Measurements from ENCODE around the gene UBE2I. TPM values are rescaled to one million over a fixed set of nuclear protein-coding genes. Genes with fewer than 3 reads are reported as not detected.

The UBE2I gene
- total and polyA plus RNA-seq, 3 experiments from 2014 or later: 101 to 257 (median 238) TPM

DNA sequence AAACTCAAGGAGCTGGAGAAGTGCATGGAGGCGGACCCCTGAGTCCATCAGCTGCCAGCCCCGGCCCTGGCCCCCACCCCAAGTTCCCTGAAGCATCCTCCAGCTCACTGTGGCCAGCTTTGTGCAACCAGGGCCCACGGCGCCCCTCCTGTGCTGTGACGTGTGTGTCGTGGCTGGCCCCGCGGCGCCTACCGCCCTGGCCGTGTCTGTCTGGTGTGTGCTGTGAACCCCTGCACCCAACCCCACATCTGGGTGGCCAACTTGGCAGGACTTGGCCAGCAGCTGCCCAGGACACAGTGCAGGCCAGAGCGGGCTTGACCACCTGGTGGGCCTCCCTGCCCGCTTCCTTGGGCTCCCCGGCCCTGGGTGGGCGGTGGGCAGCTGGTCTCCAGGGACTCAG, 39.0 kb downstream of the UBE2I start:
- peak overlapping the region in 2 of 8 donors; percentile 17 to 43 for H3K27ac Mint-ChIP-seq
- H3K9me3 Mint-ChIP-seq: no peaks in the 10 kb centered on the region
- no peaks in the 10 kb centered on the region for H3K27me3 ChIP-seq (ENCODE audit: insufficient read depth, low read length, poor library complexity, severe bottlenecking)

DNA sequence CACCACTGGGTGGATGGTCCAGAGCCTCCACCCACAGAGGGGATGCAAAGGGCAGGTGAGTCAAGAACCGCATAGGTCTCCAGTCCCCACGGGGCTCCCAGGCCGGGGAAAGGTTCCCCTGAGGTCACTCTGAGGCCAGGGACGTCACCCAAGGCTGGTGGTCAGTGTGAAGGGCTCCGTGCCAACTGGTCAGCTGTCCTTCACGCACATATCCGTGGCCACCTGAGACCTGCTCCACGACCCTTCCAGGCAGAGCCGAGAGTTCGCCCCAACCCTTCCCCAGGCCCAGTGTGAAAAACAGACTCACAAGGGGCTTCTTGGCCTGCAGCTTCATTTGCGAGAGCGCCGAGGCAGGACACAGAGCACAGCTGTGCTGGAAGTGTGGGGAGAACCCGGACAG, 39.5 kb downstream of the UBE2I start:
- Histone ChIP-seq H3K4me3 (ENCODE audit: low read length) (no peak overlapping the region), H3K27me3 (ENCODE audit: insufficient read depth, low read length, poor library complexity, severe bottlenecking) (no peaks in the 10 kb centered on the region), H3K9me3 (ENCODE audit: low read length) (no peaks in the 10 kb centered on the region), H3K4me1 (ENCODE audit: insufficient read depth, low read length) (peaks cover 26% of the 10 kb centered on the region), H3K36me3 (ENCODE audit: insufficient read depth, low read length) (no peaks in the 10 kb centered on the region), H3K27ac (ENCODE audit: low read depth, low read length) (no peak overlapping the region)
- peak overlapping the region in 3 of 7 donors; percentile 15 to 56 (median 29) for H3K4me3 Mint-ChIP-seq
- H3K27me3 Mint-ChIP-seq: peaks cover 0 to 4% of the 10 kb centered on the region in 2 donors
- H3K9me3 Mint-ChIP-seq: no peaks in the 10 kb centered on the region
- H3K27ac Mint-ChIP-seq: peak overlapping the region in 1 of 8 donors; percentile 17
- peaks cover 23 to 39% (median 24%) of the 10 kb centered on the region in 3 donors for H3K4me1 Mint-ChIP-seq
- POLR2A ChIA-PET: no interaction called here
- CTCF ChIA-PET: interaction anchor here (1.4 to 2.5 kb wide), 2 partner anchors 12 to 14 kb away, joined by 3 to 6 read pairs; no protein-coding TSS in a partner anchor
- H3K36me3 Mint-ChIP-seq: peaks cover 0 to 36% (median 0%) of the 10 kb centered on the region in 3 donors
- DNase-seq: no peak

More for the DNA sequence above, 39.0 kb downstream of the UBE2I start:
- Mint-ChIP-seq H3K4me3 (peak overlapping the region in 1 of 7 donors; percentile 56), H3K36me3 (peaks cover 0 to 36% (median 0%) of the 10 kb centered on the region in 3 donors), H3K27me3 (peaks cover 0 to 4% of the 10 kb centered on the region in 2 donors), H3K4me1 (peaks cover 19 to 36% (median 20%) of the 10 kb centered on the region in 3 donors)
- DNase-seq: no peak
- Histone ChIP-seq H3K36me3 (ENCODE audit: insufficient read depth, low read length) (no peaks in the 10 kb centered on the region), H3K9me3 (ENCODE audit: low read length) (no peaks in the 10 kb centered on the region), H3K4me1 (ENCODE audit: insufficient read depth, low read length) (peaks cover 25% of the 10 kb centered on the region), H3K4me3 (ENCODE audit: low read length) (no peak overlapping the region), H3K27ac (ENCODE audit: low read depth, low read length) (no peak overlapping the region)
- ChIA-PET CTCF (interaction anchor here (0.6 to 2.5 kb wide), 3 partner anchors 12 to 1533 kb away, joined by 3 to 6 read pairs (median 3); no protein-coding TSS in a partner anchor), POLR2A (no interaction called here)

DNA sequence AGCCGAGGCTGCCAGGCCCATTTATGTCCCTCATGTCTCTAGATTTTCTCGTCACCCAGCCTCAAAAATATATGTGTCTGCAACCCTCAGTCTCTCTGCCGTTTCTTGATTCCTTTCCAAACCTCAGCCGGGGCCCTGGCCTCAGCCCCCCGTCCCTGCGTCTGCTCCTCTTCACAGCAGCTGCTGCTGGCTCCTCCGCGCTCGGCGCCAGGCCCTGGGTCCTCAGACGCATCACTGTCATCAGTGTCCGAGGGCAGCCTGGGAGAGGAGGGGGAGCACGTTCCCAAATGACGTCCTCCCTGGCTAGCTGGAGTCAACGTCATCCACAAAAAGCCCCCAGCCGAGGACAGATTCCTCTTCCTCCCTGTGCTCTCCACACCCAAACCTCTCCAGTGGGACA, 39.9 kb downstream of the UBE2I start:
- Mint-ChIP-seq H3K4me1 (peaks cover 23 to 39% (median 26%) of the 10 kb centered on the region in 3 donors), H3K4me3 (peak overlapping the region in 2 of 7 donors; percentile 15 to 29), H3K27me3 (peaks cover 0 to 4% of the 10 kb centered on the region in 2 donors), H3K36me3 (peaks cover 0 to 36% (median 0%) of the 10 kb centered on the region in 3 donors), H3K9me3 (no peaks in the 10 kb centered on the region), H3K27ac (peak overlapping the region in 1 of 8 donors; percentile 17)
- H3K27me3 ChIP-seq (ENCODE audit: insufficient read depth, low read length, poor library complexity, severe bottlenecking): no peaks in the 10 kb centered on the region
- POLR2A ChIA-PET: no interaction called here
- no peak overlapping the region for H3K4me3 ChIP-seq (ENCODE audit: low read length)
- H3K36me3 ChIP-seq (ENCODE audit: insufficient read depth, low read length): no peaks in the 10 kb centered on the region
- no peak overlapping the region for H3K27ac ChIP-seq (ENCODE audit: low read depth, low read length)
- H3K4me1 ChIP-seq (ENCODE audit: insufficient read depth, low read length): peaks cover 26% of the 10 kb centered on the region
- CTCF ChIA-PET: interaction anchor here (1.2 to 2.5 kb wide), 3 partner anchors 10 to 14 kb away, joined by 3 to 6 read pairs (median 3); no protein-coding TSS in a partner anchor
- no peak for DNase-seq
- no peaks in the 10 kb centered on the region for H3K9me3 ChIP-seq (ENCODE audit: low read length)

DNA sequence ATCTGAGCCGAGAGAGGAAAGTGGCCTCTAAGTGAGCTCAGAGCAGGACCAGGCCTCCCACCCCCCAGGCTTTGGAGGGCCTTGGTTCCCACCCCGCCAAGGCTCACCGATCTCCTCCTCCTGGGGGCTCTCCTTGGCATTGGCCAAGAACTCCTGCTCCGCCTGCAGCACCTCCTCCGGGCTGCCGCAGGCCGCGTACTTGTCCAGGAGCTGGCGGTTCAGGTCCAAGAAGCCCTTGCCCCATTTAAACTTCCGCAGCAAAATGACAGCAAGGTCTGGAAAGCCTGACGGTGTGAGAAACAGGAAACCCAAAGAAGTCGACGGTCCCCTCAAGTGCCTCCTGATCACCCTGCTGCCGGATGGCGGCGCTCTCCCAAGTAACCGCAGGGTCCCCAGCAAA, 40.5 kb downstream of the UBE2I start:
- Mint-ChIP-seq H3K4me3 (peak overlapping the region; percentile 8 to 96 (median 81)), H3K27ac (peak overlapping the region in 2 of 8 donors; percentile 11 to 89), H3K9me3 (no peaks in the 10 kb centered on the region), H3K27me3 (peaks cover 0 to 6% of the 10 kb centered on the region in 2 donors), H3K4me1 (peaks cover 25 to 44% (median 27%) of the 10 kb centered on the region in 3 donors), H3K36me3 (peaks cover 0 to 36% (median 0%) of the 10 kb centered on the region in 3 donors)
- Histone ChIP-seq H3K27me3 (ENCODE audit: insufficient read depth, low read length, poor library complexity, severe bottlenecking) (no peaks in the 10 kb centered on the region), H3K27ac (ENCODE audit: low read depth, low read length) (no peak overlapping the region), H3K9me3 (ENCODE audit: low read length) (no peaks in the 10 kb centered on the region), H3K4me3 (ENCODE audit: low read length) (no peak overlapping the region), H3K36me3 (ENCODE audit: insufficient read depth, low read length) (no peaks in the 10 kb centered on the region), H3K4me1 (ENCODE audit: insufficient read depth, low read length) (peaks cover 26% of the 10 kb centered on the region)
- DNase-seq: no peak
- ChIA-PET CTCF (interaction anchor here (1.2 to 2.5 kb wide), 2 partner anchors 10 to 13 kb away, joined by 3 to 6 read pairs; no protein-coding TSS in a partner anchor), POLR2A (no interaction called here)

DNA sequence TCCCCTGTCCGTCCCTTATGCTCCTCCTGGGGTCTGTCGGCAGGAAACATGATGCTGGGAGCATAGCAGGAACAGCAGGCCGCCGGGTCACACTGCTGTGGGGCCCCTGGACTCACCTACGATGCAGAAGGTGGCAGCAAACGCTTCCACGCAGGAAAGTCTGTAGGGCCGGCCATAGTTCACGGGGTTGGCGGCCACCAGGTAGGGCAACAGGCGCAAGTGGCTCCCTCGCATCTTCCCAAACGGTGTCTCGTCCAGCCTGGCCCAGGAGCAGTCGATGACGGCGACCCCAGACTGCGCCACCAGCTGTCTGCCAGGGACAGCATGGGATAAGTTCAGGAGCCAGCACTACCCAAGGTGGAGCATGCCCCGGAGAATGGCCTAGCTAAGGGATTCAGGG, 41.3 kb downstream of the UBE2I start:
- no peaks in the 10 kb centered on the region for H3K36me3 ChIP-seq (ENCODE audit: insufficient read depth, low read length)
- Mint-ChIP-seq H3K9me3 (no peaks in the 10 kb centered on the region), H3K4me1 (peaks cover 28 to 50% (median 31%) of the 10 kb centered on the region in 3 donors), H3K27ac (peak overlapping the region in 4 of 8 donors; percentile 68 to 89 (median 81)), H3K4me3 (peak overlapping the region; percentile 78 to 96 (median 81)), H3K36me3 (peaks cover 0 to 36% (median 0%) of the 10 kb centered on the region in 3 donors), H3K27me3 (peaks cover 0 to 6% of the 10 kb centered on the region in 2 donors)
- H3K27me3 ChIP-seq (ENCODE audit: insufficient read depth, low read length, poor library complexity, severe bottlenecking): no peaks in the 10 kb centered on the region
- peaks cover 26% of the 10 kb centered on the region for H3K4me1 ChIP-seq (ENCODE audit: insufficient read depth, low read length)
- H3K27ac ChIP-seq (ENCODE audit: low read depth, low read length): peak overlapping the region; percentile 75
- peak overlapping the region; percentile 78 for H3K4me3 ChIP-seq (ENCODE audit: low read length)
- ChIA-PET POLR2A (interaction anchor here (0.9 to 1.1 kb wide), 2 partner anchors 8 to 18 kb away, joined by 3 to 5 read pairs; partner anchors contain the start of gene BAIAP3), CTCF (interaction anchor here (1.2 kb wide), 1 partner anchor 9 kb away, joined by 3 read pairs; no protein-coding TSS in a partner anchor)
- H3K9me3 ChIP-seq (ENCODE audit: low read length): no peaks in the 10 kb centered on the region
- DNase-seq: no peak

DNA sequence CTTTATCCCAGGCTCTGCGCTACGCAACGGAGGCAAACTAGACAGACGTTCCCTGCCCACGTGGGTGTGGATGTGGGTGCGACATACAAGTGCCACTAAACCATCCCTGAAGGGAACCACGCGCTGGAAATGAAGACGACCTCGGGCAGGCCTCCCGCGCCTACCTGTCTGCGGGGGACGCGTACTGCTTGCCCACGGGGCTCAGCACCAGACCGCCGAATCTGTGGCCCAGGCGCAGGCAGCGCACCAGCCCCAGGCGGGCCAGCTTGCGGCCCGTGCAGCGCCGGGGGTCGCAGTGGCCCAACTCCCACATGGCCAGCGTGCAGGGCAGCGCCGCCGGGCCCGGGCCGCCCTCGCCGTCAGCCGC, 41.8 kb downstream of the UBE2I start:
- H3K27ac ChIP-seq (ENCODE audit: low read depth, low read length): peak overlapping the region; percentile 75
- ChIA-PET POLR2A (interaction anchor here (0.9 to 1.1 kb wide), 2 partner anchors 9 to 18 kb away, joined by 3 to 5 read pairs; partner anchors contain the start of gene BAIAP3), CTCF (no interaction called here)

DNA sequence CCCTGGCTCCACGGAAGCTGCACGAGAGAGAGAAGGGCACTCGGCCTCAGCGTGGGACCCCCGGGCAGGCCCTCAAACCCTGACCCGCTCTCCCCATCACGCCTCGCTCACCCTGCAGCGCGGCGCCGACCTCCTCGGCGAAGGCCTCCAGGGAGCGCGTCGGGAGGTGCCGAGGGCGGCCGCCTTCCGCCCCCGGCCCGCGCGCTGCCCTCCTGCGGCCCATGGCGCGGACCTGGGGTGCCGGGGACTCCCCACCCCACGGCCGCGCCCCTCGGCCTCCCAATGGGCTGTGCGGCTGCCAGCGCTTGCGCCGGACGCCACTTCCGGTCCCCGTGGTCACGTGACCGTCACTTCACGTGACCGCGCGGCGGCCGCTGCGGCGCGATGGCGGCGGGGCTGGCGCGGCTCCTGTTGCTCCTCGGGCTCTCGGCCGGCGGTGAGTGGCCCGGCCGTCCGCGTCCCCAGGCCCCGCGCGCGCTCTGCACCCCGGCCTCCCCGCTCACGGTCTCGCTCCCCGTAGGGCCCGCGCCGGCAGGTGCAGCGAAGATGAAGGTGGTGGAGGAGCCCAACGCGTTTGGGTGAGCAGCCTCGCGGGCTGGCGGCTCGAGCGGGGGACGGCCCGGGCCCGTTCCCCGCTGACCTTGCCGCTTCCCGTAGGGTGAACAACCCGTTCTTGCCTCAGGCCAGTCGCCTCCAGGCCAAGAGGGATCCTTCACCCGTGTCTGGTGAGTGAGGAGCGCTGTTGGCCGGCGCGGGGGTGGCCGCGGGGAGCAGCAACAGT, 42.3 kb downstream of the UBE2I start, which contains the start of the genes GNPTG and TSR3:
TSS of gene GNPTG (plus strand) at position 350 of the 781 bp plus-strand sequence. CDS start at position 385, 35 bp downstream.
TSS of gene TSR3 (minus strand) at position 297 of the 781 bp plus-strand sequence. CDS start at position 223, 74 bp downstream.
- Histone ChIP-seq H3K4me3 (ENCODE audit: low read length) (peak within 1 kb of the TSS; percentile 78), H3K27ac (ENCODE audit: low read depth, low read length) (peak within 1 kb of the TSS; percentile 75), H3K27me3 (ENCODE audit: insufficient read depth, low read length, poor library complexity, severe bottlenecking) (no peaks in the 10 kb centered on the region), H3K4me1 (ENCODE audit: insufficient read depth, low read length) (peaks cover 26% of the 10 kb centered on the region), H3K36me3 (ENCODE audit: insufficient read depth, low read length) (no peaks in the 10 kb centered on the region), H3K9me3 (ENCODE audit: low read length) (no peaks in the 10 kb centered on the region)
- Mint-ChIP-seq H3K27ac (peak within 1 kb of the TSS; percentile 40 to 97 (median 80)), H3K36me3 (peaks cover 0 to 36% (median 0%) of the 10 kb centered on the region in 3 donors), H3K9me3 (no peaks in the 10 kb centered on the region), H3K4me1 (peaks cover 28 to 56% (median 31%) of the 10 kb centered on the region in 3 donors), H3K27me3 (peaks cover 0 to 6% of the 10 kb centered on the region in 2 donors), H3K4me3 (peak within 1 kb of the TSS; percentile 83 to 96 (median 86))
- DNase-seq: peak; percentile 77 to 91 (median 86)
- POLR2A ChIA-PET: interaction anchor here (1.1 kb wide), 1 partner anchor 19 kb away, joined by 3 read pairs; the partner anchor contains the start of gene BAIAP3
- CTCF ChIA-PET: no interaction called here

More for the DNA sequence above, 41.8 kb downstream of the UBE2I start:
- H3K4me1 ChIP-seq (ENCODE audit: insufficient read depth, low read length): peaks cover 26% of the 10 kb centered on the region
- Mint-ChIP-seq H3K27me3 (peaks cover 0 to 6% of the 10 kb centered on the region in 2 donors), H3K4me3 (peak overlapping the region; percentile 78 to 96 (median 81)), H3K27ac (peak overlapping the region in 7 of 8 donors; percentile 35 to 89 (median 78)), H3K9me3 (no peaks in the 10 kb centered on the region), H3K36me3 (peaks cover 0 to 36% (median 0%) of the 10 kb centered on the region in 3 donors), H3K4me1 (peaks cover 28 to 55% (median 31%) of the 10 kb centered on the region in 3 donors)
- peak overlapping the region; percentile 78 for H3K4me3 ChIP-seq (ENCODE audit: low read length)
- no peak for DNase-seq
- H3K36me3 ChIP-seq (ENCODE audit: insufficient read depth, low read length): no peaks in the 10 kb centered on the region
- H3K9me3 ChIP-seq (ENCODE audit: low read length): no peaks in the 10 kb centered on the region
- H3K27me3 ChIP-seq (ENCODE audit: insufficient read depth, low read length, poor library complexity, severe bottlenecking): no peaks in the 10 kb centered on the region

All from CD8-positive, alpha-beta memory T cell (primary cell).